ENCODE data around the gene FADS2.

Gene FADS2

DNA sequence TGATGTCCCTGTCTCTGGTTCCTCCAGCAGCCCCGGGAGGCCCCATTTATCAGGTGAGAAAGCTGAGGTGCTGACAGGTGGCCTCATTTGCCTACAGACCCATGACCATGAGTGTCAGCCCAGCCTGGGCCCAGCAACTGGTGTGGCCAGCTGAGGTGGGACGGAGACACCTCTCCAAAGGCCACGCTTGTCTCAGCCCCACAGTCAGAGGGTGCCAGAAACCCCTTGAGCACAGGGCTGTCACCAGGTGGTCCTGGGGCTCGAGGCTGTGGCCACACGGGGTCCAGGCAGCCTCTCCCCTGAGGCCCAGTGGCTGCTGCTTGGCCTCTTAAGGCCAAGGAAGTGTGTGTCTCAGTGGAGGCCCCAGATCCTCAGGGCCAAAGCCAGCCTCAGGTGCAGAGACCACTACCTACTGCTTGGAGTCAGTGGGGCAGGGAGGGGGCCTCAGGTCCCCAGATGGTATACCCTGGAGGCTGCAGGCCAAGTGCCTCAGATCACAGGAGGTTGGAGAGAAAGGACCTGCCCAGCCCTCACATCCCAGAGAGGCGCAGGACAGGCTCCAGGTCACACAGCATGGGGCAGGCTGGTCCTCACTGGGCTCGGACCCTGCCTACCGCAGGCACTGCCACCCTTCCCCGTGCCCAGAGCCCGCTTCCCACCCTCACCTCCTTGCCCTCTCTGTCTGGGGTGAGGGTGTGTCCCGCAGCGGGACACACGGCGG is 77.9 kb downstream of the FADS2 start:
- no peak for DNase-seq (ENCODE audit: low read depth in 2 of 2)

DNA sequence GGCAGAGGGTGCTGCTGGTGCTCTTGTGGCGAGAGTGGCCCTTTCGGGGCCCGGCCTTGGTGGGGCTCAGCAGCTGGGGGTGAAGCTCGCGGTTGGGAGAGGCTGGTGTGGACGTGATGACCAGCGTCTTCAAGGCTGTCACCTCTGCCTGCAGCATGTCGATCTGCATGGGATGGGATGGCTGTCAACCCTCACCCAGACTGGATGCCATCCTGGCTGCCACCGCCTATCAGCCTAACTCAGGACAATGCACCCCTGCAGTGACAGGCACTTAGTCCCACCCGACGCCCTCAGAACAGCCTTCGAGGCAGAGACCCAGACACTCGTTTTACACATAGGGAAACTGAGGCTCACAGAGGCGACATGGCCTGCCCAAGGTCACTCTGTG is 78.4 kb downstream of the FADS2 start:
- no peak for DNase-seq (ENCODE audit: low read depth in 2 of 2)

DNA sequence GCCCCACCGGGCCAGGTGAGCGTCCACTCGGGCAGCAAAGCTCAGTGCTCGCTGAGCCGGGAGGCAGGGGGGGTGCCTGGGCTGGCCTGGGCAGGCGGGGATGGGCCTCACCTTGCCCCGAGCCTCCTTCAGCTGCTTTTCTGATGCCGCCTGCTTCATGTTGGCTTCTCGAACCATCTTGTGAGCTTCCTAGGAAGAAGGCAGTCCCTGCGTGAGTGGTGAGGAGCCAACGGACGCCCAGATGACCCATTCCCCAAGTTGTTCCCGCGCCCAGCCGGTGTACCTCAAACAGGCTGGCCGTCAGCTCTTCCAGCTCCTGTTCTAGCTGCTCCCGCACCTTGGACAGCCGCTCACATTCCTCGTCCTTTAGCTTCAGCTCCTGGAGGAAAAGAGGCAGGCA is 79.2 kb downstream of the FADS2 start:
- no peak for DNase-seq (ENCODE audit: low read depth in 2 of 2)

DNA sequence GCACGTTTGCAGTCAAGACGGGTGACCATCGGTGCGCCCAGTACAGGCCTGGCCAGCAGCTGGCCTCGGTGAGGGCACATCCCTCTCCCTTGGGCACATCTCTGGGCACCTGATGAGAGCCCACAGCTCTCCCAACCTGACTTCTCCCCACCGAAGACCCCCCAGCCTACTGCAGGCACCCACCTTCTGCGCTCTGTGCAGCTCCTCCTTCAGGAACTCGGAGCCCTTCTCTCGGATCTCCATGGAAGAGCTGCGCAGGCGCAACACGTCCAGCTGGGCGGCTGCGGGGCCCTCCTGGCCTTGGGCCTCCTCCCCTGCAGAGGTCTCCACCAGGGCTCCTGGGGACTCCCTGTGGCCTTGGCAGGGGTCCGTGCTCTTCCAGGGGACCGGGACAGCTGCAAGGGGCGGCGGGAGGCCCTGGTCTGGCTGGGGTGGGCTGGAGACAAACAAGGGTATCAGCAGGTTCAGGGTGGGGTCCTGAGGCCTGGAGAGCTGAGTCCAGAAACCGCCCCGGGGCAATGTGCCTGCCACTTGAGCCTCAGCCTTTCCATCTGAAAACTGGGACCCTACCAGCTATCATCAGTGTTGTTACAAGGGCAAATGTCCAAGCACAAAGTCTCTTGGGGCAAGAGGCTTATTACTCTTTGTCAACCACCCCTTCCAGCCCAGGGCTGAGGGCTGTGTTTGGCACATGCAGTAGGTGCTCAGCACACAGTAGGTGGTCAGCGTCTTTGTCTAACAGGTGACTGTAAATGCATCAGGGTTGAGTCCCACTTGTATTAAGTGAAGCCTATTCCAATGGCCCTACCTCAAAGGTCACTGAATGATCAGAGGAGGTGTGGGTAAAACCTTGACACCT is 80.0 kb downstream of the FADS2 start:
- no peak for DNase-seq (ENCODE audit: low read depth in 2 of 2)

DNA sequence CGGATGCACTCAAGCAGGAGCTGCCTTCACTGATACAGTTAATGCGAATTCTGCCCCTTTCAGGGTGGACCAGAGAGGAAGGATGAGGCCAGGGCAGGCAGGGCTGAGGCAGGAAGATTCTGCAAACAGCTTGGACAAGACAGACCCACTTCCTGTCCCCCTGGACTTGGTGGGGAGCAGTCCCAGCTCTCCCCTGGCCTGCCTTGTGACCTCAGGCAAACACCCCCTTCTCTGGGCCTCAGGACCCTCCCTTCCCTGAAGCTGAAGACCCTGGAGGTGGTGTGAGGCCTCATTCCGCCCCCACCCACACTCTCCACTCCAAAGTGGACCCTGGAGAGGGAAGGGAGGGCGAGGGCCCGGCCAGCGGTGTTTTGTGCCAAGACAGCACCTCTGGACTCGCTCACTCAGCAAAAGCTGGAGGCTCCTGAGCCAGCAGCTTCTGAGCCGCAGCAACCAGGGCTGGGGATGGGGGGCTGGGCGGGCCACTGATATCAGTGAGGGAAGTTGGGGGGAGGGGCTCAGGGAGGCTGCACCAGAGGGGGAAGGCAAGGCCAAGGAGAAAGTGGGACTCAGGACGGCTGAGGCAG is 80.7 kb downstream of the FADS2 start:
- DNase-seq (ENCODE audit: low read depth in 2 of 2): no peak

DNA sequence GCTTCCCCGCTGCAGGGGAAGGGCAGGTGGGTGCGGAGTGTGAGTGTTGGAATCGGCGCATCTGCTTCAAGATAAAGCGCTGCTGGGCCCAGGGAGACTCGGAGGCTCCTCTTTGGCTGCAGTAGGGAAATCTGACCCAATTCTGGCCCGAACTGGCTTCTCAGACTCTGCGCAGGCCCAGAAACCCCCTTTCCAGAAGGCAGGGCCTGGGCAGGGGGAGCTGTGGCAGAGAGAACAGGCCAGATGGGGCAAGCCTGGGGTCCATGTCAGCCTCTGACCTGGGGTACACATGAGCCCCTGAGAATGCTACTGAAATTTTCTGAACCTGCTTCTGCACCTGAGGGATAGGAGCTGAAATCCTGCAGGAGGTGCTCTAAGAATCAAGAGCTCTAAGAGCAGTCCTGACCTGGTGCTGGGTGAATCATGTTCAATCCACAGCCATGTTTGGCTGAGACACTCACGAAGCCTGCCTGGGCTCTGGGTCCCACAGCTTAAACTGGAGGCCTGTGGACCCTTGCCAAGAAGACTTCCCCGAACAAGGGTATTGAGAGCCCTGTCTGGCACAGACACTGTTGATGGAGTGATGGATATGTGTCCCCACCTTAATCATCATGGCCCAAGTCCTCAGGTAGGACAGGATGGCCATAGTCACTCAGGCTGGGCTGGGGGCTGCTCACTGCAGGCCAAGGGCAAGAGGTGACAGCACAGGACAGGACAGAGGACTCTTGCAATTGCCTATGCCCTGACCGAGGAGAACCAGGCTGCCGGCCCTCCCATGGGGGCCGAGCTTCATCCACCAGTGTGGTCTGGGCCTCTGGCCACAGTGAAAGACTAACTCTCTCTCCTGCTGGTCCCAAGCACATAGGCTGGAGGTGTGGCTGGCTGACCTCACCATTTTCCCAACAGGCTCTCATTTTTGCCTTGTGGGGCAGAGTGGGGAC is 82.4 kb downstream of the FADS2 start:
- no peak for DNase-seq (ENCODE audit: low read depth in 2 of 2)

DNA sequence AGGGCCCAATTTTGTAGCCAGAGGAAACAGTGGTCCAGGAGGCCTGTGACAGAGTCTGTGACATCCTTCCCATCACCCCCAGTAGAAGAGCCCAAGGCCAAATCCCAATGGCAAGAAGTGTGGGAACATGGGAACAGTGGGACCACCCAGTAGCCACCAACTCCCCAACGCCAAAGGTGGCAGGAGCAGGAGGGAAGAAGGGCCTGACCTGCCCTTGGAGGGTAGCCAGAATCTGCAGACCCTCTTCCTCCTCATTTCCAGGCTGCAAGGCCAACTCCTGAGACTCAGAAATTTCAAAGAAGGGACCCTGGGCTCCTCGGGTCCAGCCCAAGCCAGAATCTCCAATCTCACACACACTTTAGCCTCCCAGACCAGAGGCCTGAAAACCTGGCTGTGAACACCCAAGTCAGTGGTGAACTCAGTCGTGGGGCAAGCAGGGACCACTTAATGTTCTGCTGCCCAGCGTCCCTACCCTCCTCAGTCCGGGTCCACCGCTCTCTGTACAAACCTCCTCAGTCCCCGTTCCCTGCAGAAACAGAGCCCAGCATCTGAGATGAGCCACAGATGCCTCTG is 83.1 kb downstream of the FADS2 start:
- no peak for DNase-seq (ENCODE audit: low read depth in 2 of 2)

DNA sequence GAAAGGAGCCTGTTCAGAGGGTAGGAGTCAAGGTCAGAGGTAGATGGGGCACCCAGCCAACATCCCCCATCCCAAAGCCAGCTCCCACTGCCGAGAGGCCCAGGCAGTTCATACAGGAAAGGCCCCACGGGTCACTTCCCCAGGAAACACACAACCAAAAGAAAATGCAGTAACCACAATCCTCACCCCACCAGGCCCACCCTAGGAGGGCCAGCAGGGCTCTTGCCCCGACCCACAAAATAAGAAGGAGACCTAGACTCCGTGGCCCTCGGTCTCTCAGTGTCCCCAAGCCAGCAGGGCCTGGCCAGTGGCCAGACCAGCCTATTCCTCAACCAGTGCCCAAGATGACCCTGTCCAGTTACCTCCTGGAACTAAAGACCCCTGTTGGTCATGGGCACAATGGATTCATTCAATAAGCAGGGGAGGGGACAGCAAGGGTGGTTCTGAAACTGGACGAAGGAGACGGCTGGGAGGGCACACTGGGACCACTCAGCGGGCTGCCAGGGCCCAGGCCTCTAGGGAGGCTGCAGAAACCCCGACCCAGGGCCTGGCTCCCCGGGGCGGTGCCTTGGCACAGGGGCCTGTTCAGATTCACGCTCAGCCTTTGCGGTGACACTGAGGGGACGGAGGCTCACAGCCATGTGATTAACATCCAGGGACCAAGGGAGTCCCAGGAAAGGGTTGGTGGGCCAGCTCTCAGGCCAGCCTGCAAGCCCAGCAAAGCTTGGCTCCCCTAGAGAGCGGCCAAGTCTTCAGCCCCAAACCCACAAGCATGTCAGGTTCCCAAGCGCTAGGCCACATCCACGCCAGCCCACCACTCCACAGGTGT is 83.8 kb downstream of the FADS2 start:
- no peak for DNase-seq (ENCODE audit: low read depth in 2 of 2)

DNA sequence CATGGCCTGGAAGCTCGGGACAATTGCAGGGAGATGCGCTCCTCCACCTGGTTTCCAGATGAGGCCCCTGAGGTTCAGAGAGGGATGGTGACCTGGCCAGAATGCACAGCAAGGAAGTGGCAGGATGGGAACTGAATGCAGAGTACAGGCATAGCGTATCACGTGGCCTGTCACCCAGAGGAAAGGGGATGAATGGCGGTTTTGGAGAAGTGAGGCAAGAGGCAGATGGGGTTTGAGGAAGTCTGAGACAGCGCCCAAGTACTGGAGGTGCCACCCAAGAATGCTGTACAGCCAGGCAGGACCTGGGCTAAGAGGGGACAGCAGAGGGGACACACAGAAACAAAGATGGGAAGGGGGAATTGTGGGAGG is 84.4 kb downstream of the FADS2 start:
- no peak for DNase-seq (ENCODE audit: low read depth in 2 of 2)

DNA sequence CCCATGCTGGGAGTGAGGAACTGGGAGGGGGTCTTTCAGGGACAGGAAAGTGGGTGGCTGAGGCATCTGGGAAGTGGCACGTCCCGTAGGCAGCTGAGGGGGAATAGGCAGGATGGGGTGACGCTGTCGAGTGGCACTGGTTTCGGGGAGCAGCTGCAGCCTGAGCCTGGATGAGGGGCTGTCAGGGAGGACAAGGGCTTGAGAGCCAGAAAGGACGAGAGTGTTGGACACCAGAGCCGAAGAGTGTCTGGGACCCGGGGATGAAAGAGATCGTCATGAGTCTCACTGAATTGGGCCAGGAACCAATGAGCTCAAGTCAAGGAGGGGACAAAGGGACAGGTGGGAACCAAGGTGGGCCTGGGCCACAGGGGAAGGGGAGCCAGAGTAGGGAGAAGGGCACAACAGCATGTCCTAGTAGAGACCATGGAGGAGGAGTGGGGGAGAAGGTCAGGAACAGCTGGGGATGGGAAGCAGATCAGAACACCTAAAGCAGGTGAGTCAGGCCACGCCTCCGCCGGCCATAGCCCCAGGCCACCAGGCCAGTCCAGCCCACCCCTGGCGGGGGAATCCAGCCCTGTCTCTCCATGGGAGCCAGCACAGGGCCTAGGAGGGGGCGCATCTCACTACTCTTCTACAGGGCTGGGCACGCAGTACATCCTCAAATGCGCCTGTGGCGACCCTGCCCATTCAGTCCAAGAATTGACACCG is 85.0 kb downstream of the FADS2 start:
- no peak for DNase-seq (ENCODE audit: low read depth in 2 of 2)

DNA sequence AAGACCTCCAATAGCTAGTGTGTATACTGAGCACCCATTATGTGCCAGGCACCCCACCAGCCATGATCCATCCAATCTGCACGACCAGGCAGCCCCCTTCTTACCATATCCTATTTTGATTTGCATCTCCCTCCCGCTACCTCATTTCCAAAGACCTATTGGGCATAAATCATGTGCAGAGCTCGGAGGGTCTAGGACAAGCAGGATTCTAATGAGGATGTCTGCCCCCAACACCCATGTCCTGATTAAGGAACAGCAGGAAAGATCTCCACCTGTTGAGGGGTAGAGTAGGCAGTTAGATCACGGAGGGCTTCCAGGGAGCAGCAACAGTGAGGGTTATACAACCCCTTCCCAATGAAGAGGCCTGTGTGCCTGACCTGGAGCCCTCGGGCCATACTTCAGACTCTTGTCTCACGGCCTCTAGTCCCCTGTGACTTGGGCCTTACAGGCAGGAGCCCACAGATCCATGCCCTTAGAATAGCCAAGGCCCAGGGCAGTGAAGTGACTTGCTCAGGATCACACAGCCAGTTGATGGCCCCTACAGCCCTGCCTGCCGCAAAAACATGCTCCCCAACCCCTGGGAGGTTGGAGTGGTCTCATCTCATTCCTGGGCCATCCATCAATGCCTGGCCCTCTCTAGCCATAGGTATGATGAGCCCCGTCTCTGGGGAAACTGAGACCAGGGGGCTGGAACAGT is 85.7 kb downstream of the FADS2 start:
- DNase-seq (ENCODE audit: low read depth in 2 of 2): no peak

DNA sequence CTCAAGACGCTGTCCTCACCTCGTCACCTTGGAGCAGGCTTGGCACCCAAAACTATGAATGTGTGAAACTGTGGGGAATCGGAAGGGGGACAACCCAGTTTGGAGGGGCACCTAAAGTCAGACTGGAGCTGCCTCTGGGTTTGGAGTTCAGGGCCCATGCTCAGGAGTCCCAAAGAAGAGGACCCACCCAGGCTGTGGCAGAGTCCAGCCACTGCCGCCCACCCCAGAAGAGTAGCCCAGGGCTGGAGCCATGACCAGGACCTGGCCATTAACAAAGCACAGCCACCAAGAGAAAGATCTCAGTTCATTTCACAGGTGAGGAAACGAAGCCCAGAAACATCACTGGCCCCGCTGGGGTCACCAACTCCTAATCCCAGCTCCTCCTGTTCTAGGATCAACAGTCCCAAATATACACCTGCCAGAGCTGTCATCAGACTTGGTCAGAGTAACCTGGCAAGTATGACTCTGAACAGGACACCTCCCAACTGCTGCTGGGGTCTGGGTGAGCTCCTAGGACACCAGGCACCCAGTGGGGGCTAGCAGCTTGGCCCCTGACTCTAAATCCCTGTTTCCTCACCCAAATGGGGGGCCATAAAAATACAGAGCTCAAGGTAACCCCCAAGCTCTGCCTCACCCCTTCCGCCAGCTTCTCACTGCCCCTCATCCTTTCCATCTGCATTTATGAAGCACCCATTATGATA is 86.5 kb downstream of the FADS2 start:
- DNase-seq (ENCODE audit: low read depth in 2 of 2): no peak

DNA sequence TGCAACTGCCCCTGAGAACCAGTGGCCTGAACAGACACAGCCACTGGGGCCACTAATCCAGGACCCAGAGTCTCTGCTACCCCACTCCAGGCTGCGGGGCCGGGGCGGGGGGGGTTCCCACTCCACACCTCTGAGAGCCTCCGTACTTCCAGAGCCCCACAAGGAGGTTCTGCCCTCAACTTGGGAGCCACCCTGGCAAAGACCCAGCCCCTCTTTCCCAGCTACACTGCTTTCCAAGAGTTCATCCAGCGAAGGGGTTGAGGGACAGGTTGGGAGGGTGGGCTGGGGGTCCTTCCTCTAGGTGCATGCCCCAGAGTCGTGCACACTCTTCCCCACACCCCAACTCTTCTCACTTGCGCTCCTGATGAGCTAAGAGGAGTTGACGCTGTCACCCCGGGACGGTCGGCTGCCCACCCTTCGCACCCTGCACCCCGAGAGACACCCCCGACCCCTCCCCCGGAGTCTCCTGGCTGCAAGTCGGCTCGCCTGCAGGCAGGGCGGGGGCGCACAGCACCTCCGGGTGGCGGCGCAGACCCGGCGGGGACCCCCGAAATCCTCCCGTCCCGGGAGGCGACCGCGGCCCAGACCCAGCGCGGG is 88.7 kb downstream of the FADS2 start:
- no peak for DNase-seq (ENCODE audit: low read depth in 2 of 2)

Measured in stimulated activated CD8-positive, alpha-beta memory T cell treated with anti-CD3 and anti-CD28 coated beads, Interleukin-2, amount 100 ng/mL, for 48 hours (primary cell).